ENCODE measurements around the gene BEGAIN. TPM values are rescaled to one million over a fixed set of nuclear protein-coding genes. Genes with fewer than 3 reads are reported as not detected.

The BEGAIN gene
- total RNA-seq, 4 donors from 2014 or later: 0.22 to 1.3 (median 0.50) TPM; not detected in 1

- WGBS, 2 donors: 68 to 79% methylated on average over 14 to 16 of the region's 16 CpGs
- peaks cover 0 to 1% of the 10 kb centered on the region in 2 donors for H3K4me1 ChIP-seq
- H3K4me3 ChIP-seq (replicated peaks in 1 of 3): no peak overlapping the region
- DNase-seq: no peak
- H3K9me3 ChIP-seq: no peaks in the 10 kb centered on the region
- TF ChIP-seq CTCF (IDR thresholded peaks at IDR 0.05) (no peak), POLR2A (IDR thresholded peaks at IDR 0.05) (no peak)
- H3K36me3 ChIP-seq: no peaks in the 10 kb centered on the region
- H3K27me3 ChIP-seq: no peaks in the 10 kb centered on the region
- intact Hi-C loops (cut with DNase I): no loop called here
- H3K27ac ChIP-seq: no peak overlapping the region
Measured at GRCh38 chr14:100591453-100592371, 4.5 kb upstream of the BEGAIN start.

- 91 to 94% methylated on average over 10 to 14 of the region's 14 CpGs for WGBS, 2 donors
Measured at GRCh38 chr14:100590726-100591452, 3.7 kb upstream of the BEGAIN start.

GRCh38 chr14:100589760-100590469 lies 2.7 kb upstream of the BEGAIN start:
- intact Hi-C loops (cut with DNase I): no loop called here
- Histone ChIP-seq H3K27ac (no peak overlapping the region), H3K9me3 (no peaks in the 10 kb centered on the region), H3K4me3 (replicated peaks in 1 of 3) (no peak overlapping the region), H3K36me3 (no peaks in the 10 kb centered on the region), H3K4me1 (peaks cover 0 to 7% of the 10 kb centered on the region in 2 donors), H3K27me3 (no peaks in the 10 kb centered on the region)
- 89 to 90% methylated on average over 8 of the region's 8 CpGs for WGBS, 2 donors
- no peak for TF ChIP-seq CTCF (IDR thresholded peaks at IDR 0.05)
- TF ChIP-seq POLR2A (IDR thresholded peaks at IDR 0.05): no peak
- DNase-seq: no peak

More at GRCh38 chr14:100590726-100591452, 3.7 kb upstream of the BEGAIN start:
- intact Hi-C loops (cut with DNase I): no loop called here
- no peak for DNase-seq
- Histone ChIP-seq H3K36me3 (no peaks in the 10 kb centered on the region), H3K27me3 (no peaks in the 10 kb centered on the region), H3K4me1 (peaks cover 0 to 7% of the 10 kb centered on the region in 2 donors), H3K9me3 (no peaks in the 10 kb centered on the region), H3K4me3 (replicated peaks in 1 of 3) (no peak overlapping the region), H3K27ac (no peak overlapping the region)
- no peak for TF ChIP-seq CTCF (IDR thresholded peaks at IDR 0.05)

- Histone ChIP-seq H3K36me3 (no peaks in the 10 kb centered on the region), H3K4me1 (peaks cover 0 to 7% of the 10 kb centered on the region in 2 donors), H3K27ac (no peak overlapping the region), H3K4me3 (replicated peaks in 1 of 3) (no peak overlapping the region), H3K27me3 (no peaks in the 10 kb centered on the region), H3K9me3 (no peaks in the 10 kb centered on the region)
- DNase-seq: no peak
- TF ChIP-seq POLR2A (IDR thresholded peaks at IDR 0.05) (no peak), CTCF (IDR thresholded peaks at IDR 0.05) (no peak)
- 82% methylated on average over 4 to 7 of the region's 13 CpGs for WGBS, 2 donors
- intact Hi-C loops (cut with DNase I): no loop called here
Measured at GRCh38 chr14:100589071-100589759, 2.0 kb upstream of the BEGAIN start.

Measured in thyroid gland (tissue), 4 donors.